ENCODE measurements around the gene TFRC. TPM values are rescaled to one million over a fixed set of nuclear protein-coding genes. Genes with fewer than 3 reads are reported as not detected.

TFRC gene
- total RNA-seq, 4 donors from 2014 or later: 102 to 200 (median 126) TPM

- H3K36me3 ChIP-seq: no peaks in the 10 kb centered on the region
- no peaks in the 10 kb centered on the region for H3K9me3 ChIP-seq
- H3K4me1 ChIP-seq: no peaks in the 10 kb centered on the region
- no peak for TF ChIP-seq POLR2A (IDR thresholded peaks at IDR 0.05)
- TF ChIP-seq CTCF (IDR thresholded peaks at IDR 0.05): no peak
- no peak overlapping the region for H3K27ac ChIP-seq
- no peak for DNase-seq
- H3K27me3 ChIP-seq: no peaks in the 10 kb centered on the region
- H3K4me3 ChIP-seq: no peak overlapping the region
Observed at GRCh38 chr3:196016485-196016884, 65.4 kb downstream of the TFRC start.

- H3K27me3 ChIP-seq: no peaks in the 10 kb centered on the region
- H3K27ac ChIP-seq: no peak overlapping the region
- no peak for TF ChIP-seq CTCF (IDR thresholded peaks at IDR 0.05)
- TF ChIP-seq POLR2A (IDR thresholded peaks at IDR 0.05): no peak
- H3K36me3 ChIP-seq: no peaks in the 10 kb centered on the region
- H3K4me1 ChIP-seq: no peaks in the 10 kb centered on the region
- no peak overlapping the region for H3K4me3 ChIP-seq
- H3K9me3 ChIP-seq: no peaks in the 10 kb centered on the region
- DNase-seq: no peak
Observed at GRCh38 chr3:196016059-196016458, 65.8 kb downstream of the TFRC start.

GRCh38 chr3:196013587-196014487, 68.1 kb downstream of the TFRC start:
- no peak overlapping the region for H3K27ac ChIP-seq
- H3K4me3 ChIP-seq: no peak overlapping the region
- no peaks in the 10 kb centered on the region for H3K36me3 ChIP-seq
- no peak for DNase-seq
- TF ChIP-seq CTCF (IDR thresholded peaks at IDR 0.05): no peak
- no peak for TF ChIP-seq POLR2A (IDR thresholded peaks at IDR 0.05)
- no peaks in the 10 kb centered on the region for H3K27me3 ChIP-seq
- no peaks in the 10 kb centered on the region for H3K9me3 ChIP-seq
- H3K4me1 ChIP-seq: no peaks in the 10 kb centered on the region

- TF ChIP-seq POLR2A (IDR thresholded peaks at IDR 0.05): no peak
- no peak for TF ChIP-seq CTCF (IDR thresholded peaks at IDR 0.05)
- peak in 1 of 3 donors; percentile 29 for DNase-seq
- Histone ChIP-seq H3K27ac (no peak overlapping the region), H3K4me3 (no peak overlapping the region), H3K36me3 (no peaks in the 10 kb centered on the region), H3K27me3 (no peaks in the 10 kb centered on the region), H3K9me3 (no peaks in the 10 kb centered on the region), H3K4me1 (no peaks in the 10 kb centered on the region)
Observed at GRCh38 chr3:196012941-196013476, 68.9 kb downstream of the TFRC start.

GRCh38 chr3:196012481-196012880, 69.4 kb downstream of the TFRC start:
- no peaks in the 10 kb centered on the region for H3K27me3 ChIP-seq
- no peak for TF ChIP-seq POLR2A (IDR thresholded peaks at IDR 0.05)
- TF ChIP-seq CTCF (IDR thresholded peaks at IDR 0.05): no peak

More at GRCh38 chr3:196012481-196012880, 69.4 kb downstream of the TFRC start:
- no peak for DNase-seq
- Histone ChIP-seq H3K4me1 (no peaks in the 10 kb centered on the region), H3K9me3 (no peaks in the 10 kb centered on the region), H3K4me3 (no peak overlapping the region), H3K36me3 (no peaks in the 10 kb centered on the region), H3K27ac (no peak overlapping the region)
